Femur (tissue), 1 donor: ENCODE results near the gene EIF3J.
"Not testable (repeated sequence)": the region's sequence is repeated elsewhere in the genome, so short reads cannot be mapped to it uniquely, and the experiment has no call there.

Source experiments
- DNase-seq: peaks from one replicate; pipeline ENCODE4 v3.0.0-alpha.2; 2017

Gene EIF3J, protein sequence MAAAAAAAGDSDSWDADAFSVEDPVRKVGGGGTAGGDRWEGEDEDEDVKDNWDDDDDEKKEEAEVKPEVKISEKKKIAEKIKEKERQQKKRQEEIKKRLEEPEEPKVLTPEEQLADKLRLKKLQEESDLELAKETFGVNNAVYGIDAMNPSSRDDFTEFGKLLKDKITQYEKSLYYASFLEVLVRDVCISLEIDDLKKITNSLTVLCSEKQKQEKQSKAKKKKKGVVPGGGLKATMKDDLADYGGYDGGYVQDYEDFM

DNA sequence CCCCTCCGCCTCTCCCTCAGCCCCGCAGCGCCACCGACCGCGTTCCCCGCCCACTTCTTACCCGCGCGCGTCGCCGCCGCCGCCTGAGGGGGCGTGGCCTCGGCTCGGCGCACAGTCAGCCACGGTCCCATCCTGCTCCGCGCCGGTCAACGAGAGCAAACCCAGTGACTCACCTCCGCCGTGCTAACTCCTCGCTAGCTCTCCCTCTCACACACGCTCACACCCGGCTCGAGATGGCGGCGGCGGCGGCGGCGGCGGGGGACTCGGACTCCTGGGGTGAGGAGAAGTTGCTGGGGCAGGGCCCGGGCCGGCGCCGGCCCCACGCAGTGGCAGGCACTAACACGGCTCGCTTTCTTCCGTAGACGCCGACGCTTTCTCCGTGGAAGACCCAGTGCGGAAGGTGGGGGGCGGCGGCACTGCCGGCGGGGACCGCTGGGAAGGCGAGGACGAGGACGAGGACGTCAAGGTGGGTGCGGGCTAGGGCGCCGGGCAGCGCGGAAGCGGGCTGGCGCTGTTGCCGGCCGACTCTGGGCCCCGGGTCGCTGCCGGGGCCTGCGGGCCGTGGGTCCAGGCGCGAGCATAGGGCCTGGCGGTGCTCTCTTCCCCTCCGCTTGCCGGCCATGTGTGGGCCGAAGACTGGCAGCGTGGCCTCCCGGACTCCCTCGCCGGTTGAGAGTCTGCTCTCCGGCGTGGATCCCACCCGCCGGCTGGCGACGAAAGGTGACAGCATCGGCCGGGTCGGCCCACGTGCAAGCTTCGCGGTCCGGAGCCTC is at the start of gene EIF3J:
TSS of gene EIF3J (plus strand) at position 186 of the 773 bp plus-strand sequence. CDS start at position 234, 48 bp downstream.
- peak; percentile 97 for DNase-seq

DNA sequence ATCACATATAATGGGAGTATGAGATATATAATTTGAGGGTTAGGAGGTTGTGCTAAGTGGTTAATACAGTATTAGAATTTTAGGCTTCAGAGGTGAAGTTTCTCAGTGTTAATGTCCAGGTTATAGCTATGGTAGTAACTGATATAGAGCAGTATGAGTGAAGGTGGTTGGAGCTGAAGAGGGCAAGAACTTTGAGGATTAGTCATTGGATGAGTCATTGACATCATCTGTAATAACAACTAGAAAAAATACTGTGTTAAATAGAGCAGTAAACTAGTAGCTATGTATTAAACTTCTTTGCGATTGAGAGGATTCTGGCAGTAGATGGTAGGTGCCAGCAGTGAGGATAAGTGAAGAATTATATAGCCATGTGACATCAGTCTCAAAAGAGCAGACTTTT is 47.5 kb upstream of the EIF3J start:
- no peak for DNase-seq

DNA sequence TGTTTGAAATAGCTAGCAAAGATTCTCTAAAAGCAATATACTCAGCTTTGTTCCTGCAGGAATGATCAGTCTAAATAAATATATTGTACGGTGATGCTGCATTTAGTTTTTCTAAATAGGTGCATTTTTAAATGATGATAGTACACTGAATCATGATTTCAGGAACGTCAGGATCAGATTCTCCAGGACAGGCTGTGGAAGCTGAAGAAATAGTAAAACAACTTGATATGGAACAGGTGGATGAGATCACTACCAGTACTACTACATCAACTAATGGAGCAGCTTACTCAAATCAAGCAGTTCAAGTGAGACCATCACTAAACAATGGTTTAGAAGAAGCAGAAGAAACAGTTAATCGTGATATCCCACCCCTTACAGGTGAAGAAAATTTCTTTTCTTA is 46.3 kb upstream of the EIF3J start:
- DNase-seq, result no peak

DNA sequence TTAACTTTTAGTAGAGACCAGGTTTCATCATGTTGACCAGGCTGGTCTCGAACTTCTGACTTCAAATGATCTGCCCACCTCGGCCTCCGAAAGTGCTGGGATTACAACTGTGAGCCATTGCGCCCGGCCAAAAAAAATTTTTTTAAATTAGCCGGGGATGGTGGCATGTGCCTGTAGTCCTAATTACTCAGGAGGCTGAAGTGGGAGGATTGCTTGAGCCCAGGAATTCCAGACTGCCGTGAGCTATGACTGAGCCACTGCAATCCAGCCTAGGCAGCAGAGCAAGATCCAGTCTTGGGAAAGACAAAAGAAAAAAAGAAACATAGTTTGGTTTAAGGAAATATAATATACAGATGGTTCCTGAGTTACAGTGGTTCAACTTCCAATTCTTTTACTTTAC is 44.9 kb upstream of the EIF3J start:
- DNase-seq, result no peak

DNA sequence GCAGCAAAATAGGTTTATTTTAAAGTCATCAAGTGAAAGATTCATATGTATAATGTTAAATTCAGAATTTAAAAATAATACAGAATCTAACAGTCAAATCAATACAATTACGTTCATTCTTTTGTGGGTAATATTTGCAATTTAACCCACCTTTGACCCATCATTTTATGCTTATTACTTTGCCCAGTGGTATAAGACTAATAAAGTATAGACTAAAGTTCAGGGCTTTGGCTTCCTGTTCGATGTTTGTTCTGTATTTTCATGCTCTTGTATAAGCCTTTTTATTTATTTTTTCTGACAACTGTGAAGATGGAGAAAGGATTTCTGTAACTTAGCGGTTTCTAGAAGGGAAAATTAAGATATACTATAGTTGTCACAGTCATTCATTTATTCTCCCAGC is 44.3 kb upstream of the EIF3J start:
- DNase-seq, result no peak

DNA sequence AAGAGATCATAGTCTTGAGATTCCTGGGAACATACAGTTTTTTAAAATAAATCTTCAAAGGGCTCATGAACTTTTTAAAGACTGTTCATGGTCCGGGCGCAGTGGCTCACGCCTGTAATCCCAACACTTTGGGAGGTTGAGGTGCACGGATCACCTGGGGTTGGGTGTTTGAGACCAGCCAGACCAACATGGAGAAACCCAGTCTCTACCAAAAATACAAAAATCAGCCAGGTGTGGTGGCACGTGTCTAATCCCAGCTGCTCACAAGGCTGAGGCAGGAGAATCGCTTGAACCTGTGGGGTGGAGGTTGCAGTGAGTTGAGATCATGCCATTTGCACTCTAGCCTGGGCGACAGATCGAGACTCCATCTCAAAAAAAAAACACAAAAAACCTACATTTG is 41.4 kb upstream of the EIF3J start:
- DNase-seq, result no peak

DNA sequence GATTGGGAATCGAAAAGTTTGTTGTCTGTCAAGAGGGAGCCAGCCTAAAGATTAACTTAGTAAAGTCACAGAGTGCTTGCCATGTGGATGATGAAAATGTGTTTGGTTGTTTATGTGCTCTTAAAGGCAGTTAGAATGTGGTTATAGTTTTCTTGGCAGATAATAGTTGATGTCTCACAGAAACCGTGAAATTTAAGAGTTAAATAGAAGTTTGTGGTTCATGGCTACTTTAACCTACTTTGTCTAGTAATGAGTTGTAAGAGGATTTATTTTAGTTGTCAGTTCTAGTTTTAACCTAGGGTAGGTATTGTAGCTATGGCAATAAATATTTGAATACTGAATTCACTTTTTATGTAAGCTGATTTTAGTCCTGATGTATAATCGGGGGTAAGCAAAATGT is 36.4 kb upstream of the EIF3J start:
- DNase-seq, result no peak

DNA sequence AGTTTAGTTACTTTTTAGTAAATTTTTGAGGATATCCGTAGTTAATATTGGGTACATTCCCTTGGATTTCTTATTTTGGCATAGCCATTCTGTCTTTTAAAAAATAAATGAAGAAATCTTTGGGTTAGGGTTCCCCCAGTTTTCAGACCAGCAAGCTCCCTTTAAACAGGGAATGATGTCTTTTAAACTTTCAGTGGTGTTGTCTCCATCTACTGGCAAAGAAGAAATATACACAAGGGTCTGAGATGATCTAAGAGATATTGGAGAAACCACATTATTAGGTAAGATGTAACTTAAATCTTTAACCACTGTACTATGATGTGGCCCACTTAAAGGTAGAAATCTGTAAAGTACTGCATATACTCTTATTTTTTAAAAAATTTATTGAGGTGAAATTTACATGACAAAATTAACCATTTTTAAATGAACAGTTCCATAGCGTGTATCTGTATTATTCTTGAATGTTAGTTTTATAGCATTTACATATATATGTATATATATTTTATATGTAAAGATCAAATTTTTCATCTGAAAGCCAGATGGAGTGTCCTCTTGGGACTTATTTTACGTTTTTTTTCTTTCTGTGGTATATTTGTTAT is 35.1 kb upstream of the EIF3J start:
- DNase-seq, result no peak

DNA sequence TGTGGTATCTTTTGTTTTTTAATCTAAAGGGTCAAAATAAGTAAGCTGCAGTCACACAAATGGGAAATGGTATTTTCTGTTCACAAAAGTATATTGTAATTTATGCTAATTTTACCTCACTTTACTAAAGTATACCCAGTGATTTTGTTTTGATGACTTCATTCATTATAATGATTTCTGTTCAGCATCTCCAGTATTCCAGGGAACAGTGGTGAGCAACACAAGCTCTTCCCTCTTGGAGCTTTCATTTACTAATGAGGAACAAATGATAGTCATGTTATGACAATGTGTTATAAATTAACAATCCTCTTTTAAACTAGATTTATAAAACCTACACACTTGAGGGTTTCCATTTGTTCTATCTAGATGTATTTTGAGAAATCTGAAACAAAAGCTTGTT is 20.5 kb upstream of the EIF3J start:
- no peak for DNase-seq

DNA sequence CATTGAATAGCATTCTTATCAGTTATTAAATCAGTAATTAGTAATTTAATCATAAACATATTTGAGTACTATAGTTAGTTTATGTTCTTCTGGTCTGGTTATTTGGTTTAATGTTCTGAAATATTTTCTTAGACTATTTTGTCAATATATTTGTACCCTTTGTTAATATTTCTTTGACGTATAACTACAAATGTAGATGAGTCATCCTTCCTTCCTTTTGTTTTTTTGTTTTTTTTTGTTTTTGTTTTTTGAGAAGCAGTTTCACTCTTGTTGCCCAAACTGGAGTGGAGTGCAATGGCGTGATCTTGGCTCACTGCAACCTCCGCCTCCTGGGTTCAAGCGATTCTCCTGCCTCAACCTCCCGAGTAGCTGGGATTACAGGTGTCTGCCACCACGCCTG is 17.4 kb upstream of the EIF3J start:
- no peak for DNase-seq

DNA sequence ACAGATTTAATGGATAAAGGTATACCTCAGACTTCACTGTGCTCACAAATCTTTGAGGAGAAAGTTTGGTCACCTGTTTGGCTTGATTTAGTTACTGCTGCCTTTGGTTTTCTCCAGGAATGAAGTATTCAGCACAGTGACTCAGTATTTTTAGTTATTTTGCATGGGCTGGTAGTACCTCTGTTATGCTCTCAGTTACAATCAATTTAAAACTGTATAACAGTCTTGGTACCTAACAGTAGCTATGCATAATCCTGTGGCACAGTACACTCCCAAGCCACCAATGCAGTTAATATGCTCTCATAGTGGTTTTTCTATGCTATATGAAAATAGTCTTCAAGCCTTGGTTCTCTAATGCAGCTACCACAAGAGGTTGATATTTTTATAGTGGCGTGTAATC is 11.9 kb upstream of the EIF3J start:
- DNase-seq, result no peak

DNA sequence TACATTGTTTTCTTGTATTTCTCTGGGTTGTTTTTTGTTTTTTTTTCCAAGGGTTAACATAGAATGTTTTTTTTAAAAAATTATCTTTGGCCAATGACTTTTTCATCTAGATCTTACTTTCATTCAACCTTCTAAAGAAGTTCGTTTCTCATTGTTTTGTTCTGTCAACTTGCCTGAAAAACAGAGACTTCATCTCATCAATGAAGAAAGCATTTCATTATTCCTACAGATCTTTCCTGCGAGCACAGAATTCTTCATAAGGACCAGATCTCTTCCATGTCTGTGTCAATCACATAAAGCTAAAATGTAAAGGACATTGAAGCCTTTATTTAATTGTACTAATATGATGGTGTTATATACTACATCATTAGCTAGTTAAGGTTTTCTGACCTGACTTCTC is 9.7 kb upstream of the EIF3J start:
- no peak for DNase-seq

DNA sequence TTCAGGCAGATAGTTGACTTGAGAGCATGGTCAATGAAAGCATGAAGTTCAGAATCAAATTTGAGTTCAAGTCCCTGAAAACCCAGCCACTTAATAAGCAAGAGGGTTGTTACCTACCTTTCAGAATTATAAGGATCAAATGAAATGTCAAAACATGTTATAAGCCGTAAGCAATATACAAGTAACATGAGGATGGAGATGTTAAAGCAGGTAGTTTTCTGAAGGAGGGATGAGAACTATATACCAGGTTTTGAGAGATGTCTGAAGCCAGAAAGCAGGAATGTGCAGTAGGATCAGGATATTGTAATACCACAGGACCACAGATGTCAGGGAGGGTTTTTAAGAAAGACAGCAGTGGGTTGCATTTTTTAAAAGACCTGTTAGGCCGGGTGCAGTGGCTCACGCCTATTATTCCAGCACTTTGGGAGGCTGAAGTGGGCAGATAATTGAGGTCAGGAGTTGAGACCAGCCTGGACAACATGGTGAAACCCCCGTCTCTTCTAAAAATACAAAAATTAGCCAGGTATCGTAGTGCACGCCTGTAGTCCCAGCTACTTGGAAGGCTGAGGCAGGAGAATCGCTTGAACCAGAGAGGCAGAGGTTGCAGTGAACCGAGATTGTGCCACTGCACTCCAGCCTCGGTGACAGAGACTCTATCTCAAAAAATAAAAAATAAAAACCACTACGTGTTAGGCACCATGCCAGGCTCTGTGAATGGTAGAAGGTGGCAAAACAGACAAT is 6.9 kb upstream of the EIF3J start:
- DNase-seq, result no peak

DNA sequence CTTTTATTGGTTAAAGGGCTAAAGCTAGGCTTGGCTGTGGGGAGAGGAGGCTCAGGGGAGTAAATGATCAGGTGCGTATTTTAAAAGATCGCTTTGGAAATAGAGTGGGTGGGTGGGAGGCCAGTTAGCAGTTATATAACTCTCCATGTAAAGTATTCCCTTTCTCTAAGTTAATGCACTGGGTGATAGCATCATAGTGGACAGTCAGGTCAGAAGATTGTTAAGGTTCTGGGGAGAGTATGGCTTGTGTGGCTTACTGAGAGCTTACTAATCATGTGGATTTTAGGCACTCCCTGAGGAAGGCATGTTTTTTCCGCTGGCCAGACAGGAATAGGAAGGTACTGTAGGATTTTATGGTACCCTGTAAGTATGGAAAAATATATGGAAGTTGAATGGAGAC is 6.3 kb upstream of the EIF3J start:
- no peak for DNase-seq

DNA sequence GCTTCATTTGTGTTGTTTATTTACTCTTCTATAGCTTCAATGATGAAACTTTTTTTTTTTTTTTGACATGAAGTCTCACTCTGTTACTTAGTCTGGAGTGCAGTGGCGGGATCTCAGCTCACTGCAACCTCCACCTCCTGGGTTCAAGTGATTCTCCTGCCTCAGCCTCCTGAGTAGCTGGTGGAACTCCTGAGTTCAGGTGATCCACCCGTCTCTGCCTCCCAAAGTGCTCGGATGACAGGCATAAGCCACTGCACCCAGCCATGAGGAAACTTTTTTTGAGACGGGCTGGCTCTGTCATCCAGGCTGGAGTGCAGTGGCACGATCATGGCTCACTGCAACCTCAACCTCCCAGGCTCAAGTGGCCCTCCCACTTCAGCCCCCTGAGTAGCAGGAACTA is 4.7 kb upstream of the EIF3J start:
- not testable (repeated sequence) for DNase-seq

DNA sequence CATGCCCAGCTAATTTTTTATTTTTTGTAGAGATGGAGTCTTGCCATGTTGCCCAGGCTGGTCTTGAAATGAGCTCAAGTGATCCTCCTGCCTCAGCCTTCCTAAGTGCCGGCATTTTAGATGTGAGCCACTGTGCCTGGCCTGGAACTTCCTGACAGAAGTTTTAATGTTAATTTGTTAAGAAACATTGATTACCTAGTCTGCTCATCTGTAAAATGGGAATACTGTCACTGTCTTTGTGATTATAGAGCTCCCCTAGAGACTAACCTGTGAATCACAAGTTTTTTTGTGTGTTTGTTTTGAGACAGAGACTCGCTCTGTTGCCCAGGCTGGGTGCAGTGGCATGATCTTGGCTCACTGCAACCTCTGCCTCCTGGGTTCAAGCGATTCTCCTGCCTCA is 4.3 kb upstream of the EIF3J start:
- DNase-seq, result no peak

DNA sequence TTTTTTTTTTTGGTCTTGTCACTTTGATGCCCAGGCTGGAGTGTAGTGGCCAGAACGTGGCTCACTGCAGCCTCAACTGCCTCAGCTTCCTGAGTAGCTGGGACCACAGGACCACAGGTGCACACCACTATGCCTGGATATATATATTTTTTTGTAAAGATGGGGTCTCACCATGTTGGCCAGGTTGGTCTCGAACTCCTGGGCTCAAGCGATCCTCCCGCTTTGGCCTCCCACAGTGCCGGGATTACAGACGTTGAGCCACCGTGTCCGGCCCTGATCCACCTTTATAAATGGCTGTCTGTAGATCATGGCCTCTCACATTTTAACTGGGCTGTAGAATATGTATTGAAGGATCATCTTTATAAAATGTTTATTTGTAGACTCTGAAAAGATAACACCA is 1.9 kb upstream of the EIF3J start:
- DNase-seq, result no peak

DNA sequence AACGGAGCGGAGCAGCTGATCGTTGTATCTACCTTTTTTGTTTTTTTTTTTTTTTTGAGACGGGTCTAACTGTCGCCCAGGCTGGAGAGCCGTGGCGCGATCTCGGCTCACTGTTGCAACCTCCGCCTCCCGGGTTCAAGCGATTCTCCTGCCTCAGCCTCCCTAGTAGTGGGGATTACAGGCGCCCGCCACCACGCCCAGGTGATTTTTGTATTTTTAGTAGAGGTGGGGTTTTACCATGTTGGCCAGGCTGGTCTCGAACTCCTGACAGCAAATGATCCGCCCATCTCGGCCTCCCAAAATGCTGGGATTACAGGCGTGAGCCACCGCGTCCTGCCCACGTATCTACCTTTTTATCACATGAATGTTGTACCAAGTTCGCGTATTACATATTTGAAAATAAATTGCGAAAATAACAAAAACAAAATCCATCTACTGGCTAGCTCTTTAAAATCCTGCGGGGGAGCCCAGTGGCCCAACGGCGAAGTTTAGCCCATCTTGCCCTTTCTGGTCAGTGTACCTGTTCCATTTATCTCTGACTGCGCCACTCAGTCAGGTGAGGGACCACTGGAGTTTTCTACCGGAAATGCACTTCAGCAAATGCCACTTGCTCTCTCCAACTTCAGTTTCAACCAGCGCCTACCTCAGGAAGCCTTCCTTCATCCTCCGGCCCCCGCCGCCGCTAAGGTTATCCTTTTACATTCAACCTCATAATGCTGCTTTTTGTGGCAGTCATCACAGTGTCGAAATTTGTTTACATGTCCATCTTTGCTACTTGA is 1.2 kb upstream of the EIF3J start:
- peak; percentile 58 for DNase-seq

DNA sequence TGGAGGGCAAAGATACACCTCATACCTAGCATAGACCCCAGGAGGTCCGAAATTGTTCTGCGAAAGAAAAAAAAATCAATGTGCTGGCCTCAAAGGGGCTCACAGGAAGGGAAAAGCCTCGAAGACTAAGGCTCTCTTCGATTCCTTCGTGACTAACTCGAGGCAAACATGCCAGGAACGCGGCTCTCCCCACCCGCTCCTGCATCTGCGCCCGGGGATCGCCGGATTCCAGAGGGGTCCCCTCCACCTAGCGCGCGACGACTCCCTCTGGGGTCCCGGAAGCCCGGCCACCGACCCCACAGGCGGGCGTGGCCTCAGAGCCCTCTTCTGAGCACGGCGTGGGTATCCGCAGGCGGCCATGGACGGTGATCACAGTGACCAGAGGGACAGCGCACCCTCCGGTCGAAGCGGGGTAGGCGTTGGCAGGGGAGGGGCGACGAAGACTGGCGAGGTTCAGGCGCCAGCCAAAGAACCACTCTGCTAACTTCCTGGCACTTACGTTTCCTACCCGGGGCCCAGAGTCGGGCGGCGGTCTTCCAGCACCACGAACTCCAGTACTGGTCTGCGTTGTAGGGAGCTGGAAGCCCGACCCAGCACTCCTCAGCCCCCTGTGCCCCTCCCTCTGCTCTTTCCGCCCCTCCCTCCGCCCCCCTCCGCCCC is 515 bp upstream of the EIF3J start:
- DNase-seq, result no peak

DNA sequence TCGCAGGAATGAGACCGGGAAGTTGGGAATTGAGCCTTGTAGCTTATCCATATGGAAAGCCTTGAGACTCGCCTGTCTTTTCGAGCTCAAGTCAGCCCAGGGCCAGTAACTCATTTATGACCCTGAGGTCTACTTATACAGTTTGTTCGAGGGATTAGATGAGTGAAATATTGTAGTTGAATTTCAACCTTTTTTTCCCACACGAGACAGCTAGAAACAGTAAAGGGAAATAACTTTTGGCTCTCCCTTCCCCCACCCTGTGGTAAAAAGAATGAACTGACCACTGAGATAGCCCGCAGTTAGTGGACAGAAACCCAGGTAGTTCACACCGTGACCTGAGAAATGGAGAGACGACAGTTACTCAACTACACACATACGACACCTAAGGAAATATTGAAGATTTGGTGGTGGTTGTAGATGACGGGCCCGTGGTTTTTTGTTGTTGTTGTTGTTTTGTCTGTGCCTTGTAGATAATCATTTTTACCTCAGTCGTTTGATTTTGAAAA is 841 bp downstream of the EIF3J start:
- DNase-seq, result no peak

DNA sequence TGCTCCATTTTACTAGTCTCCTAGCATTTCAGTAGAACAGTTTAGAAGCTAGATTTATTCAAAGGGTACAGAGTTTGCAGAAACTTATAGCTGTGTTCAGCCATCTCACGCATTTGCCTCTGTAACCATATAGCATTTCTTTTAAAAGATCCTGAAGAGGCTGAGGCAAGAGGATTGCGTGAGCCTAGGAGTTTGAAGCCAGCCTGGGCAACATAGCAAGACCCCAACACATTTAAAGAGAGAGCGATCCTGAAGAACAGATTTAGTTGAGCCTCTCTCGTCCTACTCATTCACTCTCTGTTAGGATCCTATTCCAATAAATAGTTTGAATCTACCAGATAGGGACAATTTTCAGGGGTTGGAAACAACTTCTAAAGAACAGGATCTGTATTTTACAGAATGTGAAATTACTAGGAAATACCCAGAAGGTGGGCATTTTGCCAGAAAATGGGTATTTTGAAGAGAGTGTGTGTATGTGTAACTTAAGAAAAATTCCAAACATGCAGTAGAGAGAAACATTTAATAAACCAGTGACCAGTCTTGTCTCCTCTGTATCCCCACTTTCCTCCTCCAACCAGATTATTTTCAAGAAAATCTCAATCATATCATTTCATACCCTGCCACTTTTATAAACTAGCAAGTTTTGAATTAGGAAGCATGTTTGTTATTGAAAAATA is 4.5 kb downstream of the EIF3J start:
- DNase-seq, result no peak
